ENCODE measurements around the gene LRRC25. TPM values are rescaled to one million over a fixed set of nuclear protein-coding genes. Genes with fewer than 3 reads are reported as not detected.
A peak's percentile ranks its signal among the peaks of the same experiment; 100 is the strongest.

Gene LRRC25
- total and polyA plus RNA-seq, 2 experiments from 2014 or later, result not detected

GRCh38 chr19:18389726-18390064, 7.7 kb downstream of the LRRC25 start:
- no peaks in the 10 kb centered on the region for H3K9me3 ChIP-seq (ENCODE audit: low read depth)
- H3K79me2 ChIP-seq (ENCODE audit: insufficient read depth), result no peaks in the 10 kb centered on the region
- no peak overlapping the region for H3K4me2 ChIP-seq (ENCODE audit: unreplicated experiment)
- H3K36me3 ChIP-seq (ENCODE audit: low read depth), result no peaks in the 10 kb centered on the region
- H3K27ac ChIP-seq, result no peak overlapping the region
- DNase-seq, result no peak
- H4K20me1 ChIP-seq (ENCODE audit: insufficient read depth), result no peaks in the 10 kb centered on the region
- no peaks in the 10 kb centered on the region for H3K27me3 ChIP-seq (replicated peaks; ENCODE audit: insufficient read depth)
- no peak overlapping the region for H3K4me3 ChIP-seq
- no peaks in the 10 kb centered on the region; the same call in 1 of the 2 replicates for H3K4me1 ChIP-seq (ENCODE audit: insufficient read depth)
- H3K9ac ChIP-seq, result no peak overlapping the region
- in situ Hi-C loops (cut with MboI), result no loop called here
- TF ChIP-seq EZH2phosphoT487 (IDR thresholded peaks at IDR 0.05; ENCODE audit: insufficient read depth, low read depth) (no peak), EZH2 (IDR thresholded peaks at IDR 0.05; ENCODE audit: insufficient read depth, poor library complexity, severe bottlenecking) (no peak)
- H3K9me2 ChIP-seq (ENCODE audit: insufficient read depth), result no peaks in the 10 kb centered on the region
- no peak overlapping the region for H2AFZ ChIP-seq
- no peaks in the 10 kb centered on the region for H3F3A ChIP-seq (ENCODE audit: insufficient read depth)

- Histone ChIP-seq H3F3A (ENCODE audit: insufficient read depth) (no peaks in the 10 kb centered on the region), H3K9me2 (ENCODE audit: insufficient read depth) (no peaks in the 10 kb centered on the region), H2AFZ (no peak overlapping the region), H3K27me3 (replicated peaks; ENCODE audit: insufficient read depth) (no peaks in the 10 kb centered on the region), H3K4me3 (peak overlapping the region; percentile 75; the same call in 1 of the 2 replicates), H3K36me3 (ENCODE audit: low read depth) (no peaks in the 10 kb centered on the region), H4K20me1 (ENCODE audit: insufficient read depth) (no peaks in the 10 kb centered on the region), H3K4me2 (ENCODE audit: unreplicated experiment) (peak overlapping the region; percentile 89), H3K9ac (no peak overlapping the region), H3K79me2 (ENCODE audit: insufficient read depth) (no peaks in the 10 kb centered on the region), H3K4me1 (ENCODE audit: insufficient read depth) (no peaks in the 10 kb centered on the region; the same call in 1 of the 2 replicates), H3K9me3 (ENCODE audit: low read depth) (no peaks in the 10 kb centered on the region), H3K27ac (no peak overlapping the region)
- no peak for TF ChIP-seq EZH2 (IDR thresholded peaks at IDR 0.05; ENCODE audit: insufficient read depth, poor library complexity, severe bottlenecking)
- no peak for TF ChIP-seq EZH2phosphoT487 (IDR thresholded peaks at IDR 0.05; ENCODE audit: insufficient read depth, low read depth)
- DNase-seq, result no peak
- WGBS, 2 experiments (ENCODE audit: low coverage in 1 of 2, low lambda C conversion rate in 2 of 2, missing lambda C conversion rate in 2 of 2), result 78 to 79% methylated on average over 13 of the region's 13 CpGs
- in situ Hi-C loops (cut with MboI), result no loop called here
Measured at GRCh38 chr19:18388960-18389725, 8.3 kb downstream of the LRRC25 start.

GRCh38 chr19:18388100-18388959, 9.1 kb downstream of the LRRC25 start:
- Histone ChIP-seq H2AFZ (no peak overlapping the region), H3K4me3 (peak overlapping the region; percentile 75), H3K27me3 (replicated peaks; ENCODE audit: insufficient read depth) (no peaks in the 10 kb centered on the region), H3K79me2 (ENCODE audit: insufficient read depth) (no peaks in the 10 kb centered on the region), H3K9me2 (ENCODE audit: insufficient read depth) (no peaks in the 10 kb centered on the region), H4K20me1 (ENCODE audit: insufficient read depth) (no peaks in the 10 kb centered on the region), H3K9me3 (ENCODE audit: low read depth) (no peaks in the 10 kb centered on the region), H3K4me2 (ENCODE audit: unreplicated experiment) (peak overlapping the region; percentile 89), H3K4me1 (ENCODE audit: insufficient read depth) (no peaks in the 10 kb centered on the region; the same call in 1 of the 2 replicates), H3K36me3 (ENCODE audit: low read depth) (no peaks in the 10 kb centered on the region), H3K27ac (no peak overlapping the region), H3K9ac (no peak overlapping the region; the same call in 1 of the 2 replicates), H3F3A (ENCODE audit: insufficient read depth) (no peaks in the 10 kb centered on the region)
- in situ Hi-C loops (cut with MboI), result no loop called here
- DNase-seq, result peak; percentile 84
- 16% methylated on average over 84 to 86 of the region's 86 CpGs for WGBS, 2 experiments (ENCODE audit: low coverage in 1 of 2, low lambda C conversion rate in 2 of 2, missing lambda C conversion rate in 2 of 2)
- no peak for TF ChIP-seq EZH2 (IDR thresholded peaks at IDR 0.05; ENCODE audit: insufficient read depth, poor library complexity, severe bottlenecking)
- no peak for TF ChIP-seq EZH2phosphoT487 (IDR thresholded peaks at IDR 0.05; ENCODE audit: insufficient read depth, low read depth)

- Histone ChIP-seq H2AFZ (peak overlapping the region; percentile 53), H3K36me3 (ENCODE audit: low read depth) (no peaks in the 10 kb centered on the region)
Measured at GRCh38 chr19:18386543-18387271, 10.7 kb downstream of the LRRC25 start.

More at GRCh38 chr19:18386543-18387271, 10.7 kb downstream of the LRRC25 start:
- Histone ChIP-seq H3K9me3 (ENCODE audit: low read depth) (no peaks in the 10 kb centered on the region), H3K9ac (peak overlapping the region; percentile 84), H3K4me1 (ENCODE audit: insufficient read depth) (no peaks in the 10 kb centered on the region; the same call in 1 of the 2 replicates), H3K4me2 (ENCODE audit: unreplicated experiment) (peak overlapping the region; percentile 89), H3K4me3 (peak overlapping the region; percentile 75), H3K79me2 (ENCODE audit: insufficient read depth) (no peaks in the 10 kb centered on the region), H3K9me2 (ENCODE audit: insufficient read depth) (no peaks in the 10 kb centered on the region), H3K27me3 (replicated peaks; ENCODE audit: insufficient read depth) (no peaks in the 10 kb centered on the region), H3K27ac (peak overlapping the region; percentile 54), H4K20me1 (ENCODE audit: insufficient read depth) (no peaks in the 10 kb centered on the region), H3F3A (ENCODE audit: insufficient read depth) (no peaks in the 10 kb centered on the region)
- in situ Hi-C loops (cut with MboI), result no loop called here
- TF ChIP-seq EZH2phosphoT487 (IDR thresholded peaks at IDR 0.05; ENCODE audit: insufficient read depth, low read depth) (no peak), EZH2 (IDR thresholded peaks at IDR 0.05; ENCODE audit: insufficient read depth, poor library complexity, severe bottlenecking) (no peak)
- WGBS, 2 experiments (ENCODE audit: low coverage in 1 of 2, low lambda C conversion rate in 2 of 2, missing lambda C conversion rate in 2 of 2), result 22 to 24% methylated on average over 14 of the region's 14 CpGs
- DNase-seq, result peak; percentile 77

Measured in GM23248 (cell line).